ENCODE data around the gene KMT2C.

DNA sequence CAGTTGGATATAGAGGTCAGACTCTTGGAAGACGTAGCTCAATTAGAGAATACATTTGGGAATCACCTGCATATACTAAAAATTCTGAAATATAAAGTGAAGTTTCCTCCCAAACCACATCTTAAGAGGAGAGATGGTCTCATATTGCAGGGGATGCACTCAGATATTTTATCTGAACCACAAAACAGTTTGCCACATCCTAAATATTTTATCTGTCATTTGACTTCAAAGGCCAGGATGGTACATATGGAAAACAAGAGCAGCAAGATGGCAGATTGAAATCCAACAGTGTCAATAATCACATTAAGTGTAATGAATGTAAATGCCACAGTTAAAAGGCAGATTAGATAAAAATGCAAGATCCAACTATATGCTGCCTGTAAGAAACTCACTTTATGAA is 313.3 kb downstream of the KMT2C start:
- TF ChIP-seq SP1 (CRISPR knock-in tag; conservative IDR thresholded peaks at IDR 0.05) (no peak), MAX (CRISPR knock-in tag; IDR thresholded peaks at IDR 0.05) (no peak)
- TF ChIP-seq, protein P1, sequence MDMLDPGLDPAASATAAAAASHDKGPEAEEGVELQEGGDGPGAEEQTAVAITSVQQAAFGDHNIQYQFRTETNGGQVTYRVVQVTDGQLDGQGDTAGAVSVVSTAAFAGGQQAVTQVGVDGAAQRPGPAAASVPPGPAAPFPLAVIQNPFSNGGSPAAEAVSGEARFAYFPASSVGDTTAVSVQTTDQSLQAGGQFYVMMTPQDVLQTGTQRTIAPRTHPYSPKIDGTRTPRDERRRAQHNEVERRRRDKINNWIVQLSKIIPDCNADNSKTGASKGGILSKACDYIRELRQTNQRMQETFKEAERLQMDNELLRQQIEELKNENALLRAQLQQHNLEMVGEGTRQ (CRISPR knock-in tag; IDR thresholded peaks at IDR 0.05): no peak
- TF ChIP-seq, protein P2, sequence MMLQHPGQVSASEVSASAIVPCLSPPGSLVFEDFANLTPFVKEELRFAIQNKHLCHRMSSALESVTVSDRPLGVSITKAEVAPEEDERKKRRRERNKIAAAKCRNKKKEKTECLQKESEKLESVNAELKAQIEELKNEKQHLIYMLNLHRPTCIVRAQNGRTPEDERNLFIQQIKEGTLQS (CRISPR knock-in tag; conservative IDR thresholded peaks at IDR 0.05): no peak
- TF ChIP-seq, protein P3, sequence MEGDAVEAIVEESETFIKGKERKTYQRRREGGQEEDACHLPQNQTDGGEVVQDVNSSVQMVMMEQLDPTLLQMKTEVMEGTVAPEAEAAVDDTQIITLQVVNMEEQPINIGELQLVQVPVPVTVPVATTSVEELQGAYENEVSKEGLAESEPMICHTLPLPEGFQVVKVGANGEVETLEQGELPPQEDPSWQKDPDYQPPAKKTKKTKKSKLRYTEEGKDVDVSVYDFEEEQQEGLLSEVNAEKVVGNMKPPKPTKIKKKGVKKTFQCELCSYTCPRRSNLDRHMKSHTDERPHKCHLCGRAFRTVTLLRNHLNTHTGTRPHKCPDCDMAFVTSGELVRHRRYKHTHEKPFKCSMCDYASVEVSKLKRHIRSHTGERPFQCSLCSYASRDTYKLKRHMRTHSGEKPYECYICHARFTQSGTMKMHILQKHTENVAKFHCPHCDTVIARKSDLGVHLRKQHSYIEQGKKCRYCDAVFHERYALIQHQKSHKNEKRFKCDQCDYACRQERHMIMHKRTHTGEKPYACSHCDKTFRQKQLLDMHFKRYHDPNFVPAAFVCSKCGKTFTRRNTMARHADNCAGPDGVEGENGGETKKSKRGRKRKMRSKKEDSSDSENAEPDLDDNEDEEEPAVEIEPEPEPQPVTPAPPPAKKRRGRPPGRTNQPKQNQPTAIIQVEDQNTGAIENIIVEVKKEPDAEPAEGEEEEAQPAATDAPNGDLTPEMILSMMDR (IDR thresholded peaks at IDR 0.05): no peak
